OCI-LY1 (cell line): ENCODE data around the gene DACH1.

Experiments used
- H2AFZ ChIP-seq: fragments of 200-600 bp; sonication (generic), shearing (Covaris generic); 2 replicates; pipeline ENCODE4 v1.6.0; 2014; ENCODE audit warnings: antibody characterized with exemption, mild to moderate bottlenecking, low read length
- H3F3A ChIP-seq: fragments of 200-600 bp; sonication (generic), shearing (Covaris generic); 2 replicates; pipeline ENCODE4 v1.6.0; 2014; ENCODE audit warnings: mild to moderate bottlenecking, antibody characterized with exemption, low read length, moderate library complexity; ENCODE audit not compliant: insufficient read depth
- H3K27ac ChIP-seq: fragments of 200-600 bp; sonication (generic); 2 replicates; pipeline ENCODE4 v1.5.1; 2014; ENCODE audit warnings: low read length, mixed run types, mild to moderate bottlenecking, low read depth; ENCODE audit not compliant: poor library complexity, severe bottlenecking
- H3K27me3 ChIP-seq: fragments of 200-600 bp; sonication (generic); 2 replicates; pipeline ENCODE4 v1.6.0; 2014; ENCODE audit warnings: antibody characterized with exemption, mild to moderate bottlenecking, low read length, moderate library complexity; ENCODE audit not compliant: insufficient read depth
- H3K36me3 ChIP-seq: fragments of 200-600 bp; sonication (generic); 2 replicates; pipeline ENCODE4 v1.6.1; 2014; ENCODE audit warnings: mild to moderate bottlenecking, antibody characterized with exemption, low read length, moderate library complexity, mixed read lengths; ENCODE audit not compliant: insufficient read depth
- H3K4me1 ChIP-seq: fragments of 200-600 bp; sonication (generic); 2 replicates; pipeline ENCODE4 v1.5.1; 2014; ENCODE audit warnings: mild to moderate bottlenecking, low read length, moderate library complexity; ENCODE audit not compliant: insufficient read depth, severe bottlenecking
- H3K4me2 ChIP-seq: fragments of 200-600 bp; sonication (generic), shearing (Covaris generic); 2 replicates; pipeline ENCODE4 v1.6.1; 2014; ENCODE audit warnings: low read length
- H3K4me3 ChIP-seq: fragments of 200-600 bp; sonication (generic); 2 replicates; pipeline ENCODE4 v1.5.1; 2014; ENCODE audit warnings: low read length, low read depth, mild to moderate bottlenecking, mixed read lengths; ENCODE audit not compliant: poor library complexity, severe bottlenecking
- H3K79me2 ChIP-seq: fragments of 200-600 bp; shearing (Covaris generic); 2 replicates; pipeline ENCODE4 v1.6.1; 2016; ENCODE audit warnings: mixed run types, low read length, mixed read lengths; ENCODE audit not compliant: insufficient read depth
- H3K9ac ChIP-seq: fragments of 200-600 bp; sonication (generic), shearing (Covaris generic); 2 replicates; pipeline ENCODE4 v1.6.1; 2014; ENCODE audit warnings: mild to moderate bottlenecking, low read length, mixed read lengths
- H3K9me2 ChIP-seq: fragments of 200-600 bp; sonication (generic), shearing (Covaris generic); 2 replicates; pipeline ENCODE4 v1.6.1; 2014; ENCODE audit warnings: low read depth, mild to moderate bottlenecking, low read length, mixed read lengths
- H3K9me3 ChIP-seq: fragments of 200-600 bp; shearing (Covaris generic); 2 replicates; pipeline ENCODE4 v1.6.1; 2014; ENCODE audit warnings: low read length, mixed read lengths
- H4K20me1 ChIP-seq: fragments of 200-600 bp; sonication (generic), shearing (Covaris generic); 2 replicates; pipeline ENCODE4 v1.6.0; 2016; ENCODE audit warnings: mild to moderate bottlenecking, low read length; ENCODE audit not compliant: insufficient read depth
- CTCF ChIP-seq: fragments of 200-600 bp; sonication (generic), shearing (Covaris generic); IDR thresholded peaks from 2 replicates; pipeline ENCODE4 v1.5.1; 2017; ENCODE audit warnings: mild to moderate bottlenecking, antibody characterized with exemption, low read length, moderate library complexity, mixed read lengths
- EZH2 ChIP-seq: fragments of 200-600 bp; sonication (generic), shearing (Covaris generic); IDR thresholded peaks from 2 replicates; pipeline ENCODE4 v1.8.0; 2017; ENCODE audit warnings: borderline replicate concordance, mixed run types, mild to moderate bottlenecking, antibody characterized with exemption, low read length, moderate library complexity, mixed read lengths

Gene DACH1

GRCh38 chr13:71602344-71602743, 264.7 kb downstream of the DACH1 start:
- no peak overlapping the region for H3K27ac ChIP-seq
- TF ChIP-seq EZH2 (no peak), CTCF (no peak)
- no peak overlapping the region for H3K9ac ChIP-seq
- no peaks in the 10 kb centered on the region for H3K36me3 ChIP-seq
- no peaks in the 10 kb centered on the region for H3K4me1 ChIP-seq
- no peaks in the 10 kb centered on the region for H3K9me3 ChIP-seq
- H3F3A ChIP-seq = no peaks in the 10 kb centered on the region
- H2AFZ ChIP-seq = no peak overlapping the region
- H3K79me2 ChIP-seq = no peaks in the 10 kb centered on the region
- no peaks in the 10 kb centered on the region for H3K27me3 ChIP-seq
- no peak overlapping the region for H3K4me2 ChIP-seq
- no peaks in the 10 kb centered on the region for H4K20me1 ChIP-seq
- peaks cover 2% of the 10 kb centered on the region; the same call in 1 of the 2 replicates for H3K9me2 ChIP-seq
- no peak overlapping the region for H3K4me3 ChIP-seq

GRCh38 chr13:71597150-71597549, 269.9 kb downstream of the DACH1 start:
- Histone ChIP-seq H2AFZ (no peak overlapping the region), H3K36me3 (no peaks in the 10 kb centered on the region), H3K9me3 (no peaks in the 10 kb centered on the region), H3K4me2 (no peak overlapping the region), H3K4me1 (no peaks in the 10 kb centered on the region), H4K20me1 (no peaks in the 10 kb centered on the region), H3K79me2 (no peaks in the 10 kb centered on the region), H3K27me3 (no peaks in the 10 kb centered on the region), H3K27ac (no peak overlapping the region), H3F3A (no peaks in the 10 kb centered on the region), H3K9me2 (no peaks in the 10 kb centered on the region), H3K4me3 (no peak overlapping the region), H3K9ac (no peak overlapping the region)
- TF ChIP-seq EZH2 (no peak), CTCF (no peak)

GRCh38 chr13:71596116-71596515, 270.9 kb downstream of the DACH1 start:
- H3K4me1 ChIP-seq = no peaks in the 10 kb centered on the region
- no peak overlapping the region for H3K27ac ChIP-seq
- H3K4me3 ChIP-seq = no peak overlapping the region
- H3F3A ChIP-seq = no peaks in the 10 kb centered on the region
- no peaks in the 10 kb centered on the region for H3K9me2 ChIP-seq
- no peaks in the 10 kb centered on the region for H4K20me1 ChIP-seq
- no peaks in the 10 kb centered on the region for H3K27me3 ChIP-seq
- no peaks in the 10 kb centered on the region for H3K36me3 ChIP-seq
- H3K79me2 ChIP-seq = no peaks in the 10 kb centered on the region
- no peak overlapping the region for H3K9ac ChIP-seq
- H3K9me3 ChIP-seq = no peaks in the 10 kb centered on the region
- TF ChIP-seq EZH2 = no peak
- TF ChIP-seq CTCF = no peak
- no peak overlapping the region for H2AFZ ChIP-seq
- no peak overlapping the region for H3K4me2 ChIP-seq
